GM19023 (cell line): Measurements from ENCODE around the gene ZNF821.
A peak's percentile ranks its signal among the peaks of the same experiment; 100 is the strongest.
"Not testable (repeated sequence)": the region's sequence is repeated elsewhere in the genome, so short reads cannot be mapped to it uniquely, and the experiment has no call there.

ENCODE experiments used
- ATAC-seq: cut with Tn5 transposase; IDR thresholded peaks from one replicate; pipeline ENCODE4 v1.9.1; 2021; ENCODE audit warnings: mild to moderate bottlenecking, moderate library complexity; ENCODE audit not compliant: unreplicated experiment

The ZNF821 gene, protein sequence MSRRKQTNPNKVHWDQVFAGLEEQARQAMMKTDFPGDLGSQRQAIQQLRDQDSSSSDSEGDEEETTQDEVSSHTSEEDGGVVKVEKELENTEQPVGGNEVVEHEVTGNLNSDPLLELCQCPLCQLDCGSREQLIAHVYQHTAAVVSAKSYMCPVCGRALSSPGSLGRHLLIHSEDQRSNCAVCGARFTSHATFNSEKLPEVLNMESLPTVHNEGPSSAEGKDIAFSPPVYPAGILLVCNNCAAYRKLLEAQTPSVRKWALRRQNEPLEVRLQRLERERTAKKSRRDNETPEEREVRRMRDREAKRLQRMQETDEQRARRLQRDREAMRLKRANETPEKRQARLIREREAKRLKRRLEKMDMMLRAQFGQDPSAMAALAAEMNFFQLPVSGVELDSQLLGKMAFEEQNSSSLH

DNA sequence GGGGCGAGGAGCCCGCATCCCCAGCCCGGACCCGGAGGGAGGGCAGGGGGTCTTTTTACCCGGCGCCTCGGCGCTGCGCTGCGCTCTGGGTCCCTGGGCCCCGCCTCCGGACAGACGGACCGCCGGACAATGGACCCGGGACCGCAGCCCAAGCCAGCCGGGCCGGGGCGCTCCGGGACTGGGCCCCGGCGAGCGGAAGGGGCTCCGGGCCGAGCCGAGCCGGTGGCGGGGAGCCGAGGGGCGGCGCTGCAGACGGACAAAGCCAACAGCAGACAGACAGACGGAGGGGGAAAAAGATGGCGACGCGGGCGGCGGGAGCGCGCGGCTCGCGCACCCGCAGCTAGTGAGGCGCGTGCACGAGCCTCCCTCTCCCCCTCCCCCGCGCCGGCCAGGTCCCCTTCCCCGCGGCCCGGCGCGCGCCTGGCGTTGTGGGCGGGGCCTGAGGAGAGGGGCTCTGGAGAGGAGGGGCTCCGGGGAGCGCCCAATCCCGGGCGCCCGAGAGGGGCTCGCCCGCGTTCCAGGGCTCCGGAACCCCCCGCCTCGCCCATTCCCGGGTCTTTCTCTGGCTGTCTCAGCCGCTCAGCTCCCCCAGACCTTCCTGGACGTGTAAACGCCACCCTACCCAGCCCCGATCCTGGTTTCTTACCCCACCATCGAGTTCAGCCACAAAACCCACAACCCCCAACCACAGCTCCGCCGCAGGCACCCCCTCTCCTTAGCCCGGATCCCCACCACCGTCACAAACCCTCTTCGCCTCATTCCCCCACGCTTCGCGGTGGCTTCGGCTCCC is at the start of gene ZNF821:
Gene ZNF821 (minus strand): TSS at position 334 of the 790 bp plus-strand sequence. CDS start 4,236 bp downstream, outside the sequence.
- peak; percentile 62 for ATAC-seq

DNA sequence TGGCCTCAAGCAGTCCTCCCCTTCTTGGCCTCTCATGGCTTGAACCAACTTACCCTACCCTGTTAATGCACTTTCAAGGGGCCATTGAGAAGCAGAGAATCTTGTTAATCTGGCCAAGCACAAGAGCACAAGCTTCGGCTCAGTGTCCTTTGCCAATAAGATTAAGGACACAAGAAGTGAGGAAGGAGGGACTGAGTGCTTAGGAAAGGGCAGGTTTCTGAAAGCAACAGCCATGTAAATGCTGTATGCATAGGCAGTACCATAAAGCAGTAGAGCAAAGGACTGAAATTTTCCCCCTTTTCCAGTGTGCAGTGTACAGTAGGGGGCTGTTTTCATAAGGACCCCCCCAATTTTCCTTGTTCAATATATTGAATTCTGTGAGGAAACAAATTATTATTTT is 49.0 kb upstream of the ZNF821 start:
- no peak for ATAC-seq

DNA sequence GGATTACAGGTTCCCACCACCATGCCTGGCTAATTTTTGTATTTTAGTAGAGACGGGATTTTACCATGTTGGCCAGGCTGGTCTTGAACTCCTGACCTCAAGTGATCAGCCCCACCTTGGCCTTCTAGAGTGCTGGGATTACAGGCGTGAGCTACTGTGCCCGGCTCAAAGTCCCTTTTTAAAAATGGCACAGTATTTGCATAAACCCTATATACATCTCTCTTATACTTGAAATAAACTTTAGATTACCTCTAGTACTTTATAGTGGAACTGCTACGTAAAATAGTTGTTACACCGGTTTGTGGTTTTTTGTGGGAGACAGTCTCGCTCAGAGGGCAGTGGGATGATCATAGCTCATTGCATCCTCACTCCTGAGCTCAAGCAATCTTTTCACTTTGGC is 47.6 kb upstream of the ZNF821 start:
- no peak for ATAC-seq

DNA sequence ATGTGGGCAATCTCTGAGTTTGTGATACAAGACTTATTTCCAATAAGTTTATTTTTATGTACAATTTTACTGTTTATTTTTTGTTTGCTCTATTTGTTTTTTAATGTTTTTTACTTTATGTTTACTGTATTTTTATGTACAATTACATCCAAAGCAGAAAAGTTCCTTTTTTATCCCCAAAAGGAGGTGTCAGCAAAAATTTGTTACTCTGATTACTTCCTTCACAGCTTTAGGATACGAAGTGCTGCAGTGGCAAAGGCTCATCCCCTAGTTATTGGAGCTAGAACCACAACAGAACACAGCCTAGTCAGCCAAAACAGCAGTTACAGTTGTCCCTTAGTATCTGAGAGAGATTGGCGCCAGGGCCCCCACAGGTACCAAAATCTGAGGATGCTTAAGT is 47.0 kb upstream of the ZNF821 start:
- no peak for ATAC-seq

DNA sequence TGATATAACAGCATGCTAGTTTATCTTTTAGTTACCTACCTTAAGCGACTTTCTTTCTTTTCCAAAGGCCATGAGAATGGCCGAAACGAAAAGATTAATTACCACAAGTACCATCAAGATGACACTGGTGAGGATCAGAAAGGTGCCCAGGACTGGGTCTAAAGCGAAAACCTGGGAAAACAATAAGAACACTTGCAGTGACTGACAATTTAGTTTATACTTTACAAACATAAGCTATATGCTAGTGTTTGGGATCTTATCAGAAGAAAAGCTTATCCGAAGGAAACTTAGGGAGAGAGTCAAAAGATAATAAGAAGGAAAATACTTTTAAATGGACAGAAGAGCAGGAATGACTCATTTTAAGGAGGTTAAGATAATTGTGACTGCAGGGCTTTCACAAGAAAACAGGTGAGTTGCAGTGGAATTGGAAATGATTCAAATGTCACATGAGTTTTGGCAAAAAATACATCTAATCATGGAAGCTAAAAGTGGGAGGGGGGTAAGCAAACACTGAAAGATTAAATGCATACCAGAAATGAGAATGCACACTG is 46.1 kb upstream of the ZNF821 start:
- no peak for ATAC-seq

DNA sequence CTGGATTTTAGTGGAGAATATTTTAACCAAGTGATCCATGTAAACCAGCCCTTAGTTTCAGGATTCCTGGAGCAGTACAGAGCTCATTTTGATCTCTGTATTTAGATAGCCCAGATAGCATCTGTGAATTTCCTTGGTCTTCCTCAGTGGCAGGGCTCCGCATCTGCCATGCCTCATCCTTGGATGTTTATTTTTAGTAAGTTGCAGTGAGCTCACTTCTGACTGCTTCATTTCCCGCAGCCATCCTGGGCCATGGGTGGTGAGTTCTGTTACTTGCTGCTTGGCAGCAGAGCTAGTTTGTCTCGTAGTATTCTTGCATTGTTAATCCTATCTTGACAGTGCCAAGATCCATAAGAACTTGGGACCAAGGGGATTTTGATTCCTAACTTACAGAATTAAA is 45.1 kb upstream of the ZNF821 start:
- ATAC-seq, result no peak

DNA sequence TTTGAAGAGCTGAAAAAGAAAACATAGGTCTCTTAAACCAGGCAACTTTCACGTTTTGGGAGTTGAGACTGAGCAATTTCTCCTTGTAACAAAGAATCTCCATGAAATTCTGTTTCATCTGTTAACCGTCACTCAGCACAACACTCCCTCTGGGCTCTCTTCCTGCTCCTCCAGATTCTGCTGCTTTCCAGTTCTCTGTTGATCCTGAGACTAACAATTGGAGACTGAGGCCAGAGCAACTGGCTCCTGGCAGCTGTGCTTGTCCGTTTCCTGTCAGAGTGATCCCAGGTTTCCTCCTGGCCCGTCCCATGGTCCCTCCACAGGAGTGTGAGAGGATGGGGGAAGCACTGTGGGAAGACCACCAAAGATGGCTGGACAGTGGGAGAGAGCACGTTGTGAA is 43.8 kb upstream of the ZNF821 start:
- no peak for ATAC-seq

DNA sequence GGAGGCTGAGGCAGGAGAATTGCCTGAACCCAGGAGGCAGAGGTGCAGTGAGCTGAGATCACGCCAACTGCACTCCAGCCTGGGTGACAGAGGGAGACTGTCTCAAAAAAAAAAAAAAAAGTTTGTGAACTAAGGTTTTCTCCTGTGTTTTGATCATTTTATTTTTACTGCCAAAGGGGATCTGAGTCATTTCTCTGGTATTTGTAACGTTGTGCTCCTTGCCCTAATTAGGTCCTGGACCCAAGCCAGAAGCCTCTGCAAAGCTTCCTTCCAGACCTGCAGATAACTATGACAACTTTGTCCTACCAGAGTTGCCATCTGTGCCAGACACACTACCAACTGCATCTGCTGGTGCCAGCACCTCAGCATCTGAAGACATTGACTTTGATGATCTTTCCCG is 43.4 kb upstream of the ZNF821 start:
- ATAC-seq, result no peak

DNA sequence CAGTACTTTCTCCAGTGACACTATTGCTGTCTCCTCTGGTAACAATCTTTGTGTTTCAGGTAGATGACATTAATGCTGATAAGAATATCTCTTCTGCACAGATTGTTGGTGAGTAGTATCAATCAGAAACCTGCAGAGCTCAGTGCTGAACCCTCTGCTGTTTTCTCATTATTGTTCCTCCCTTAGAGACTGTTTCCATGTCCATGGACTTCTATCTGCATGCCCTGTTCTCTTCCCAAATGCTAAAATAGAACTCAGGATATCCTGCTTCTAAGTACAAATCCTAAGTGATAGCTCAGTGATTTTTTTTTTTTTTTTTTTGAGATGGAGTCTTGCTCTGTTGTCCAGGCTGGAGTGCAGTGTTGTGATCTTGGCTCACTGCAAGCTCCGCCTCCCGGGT is 40.7 kb upstream of the ZNF821 start:
- no peak for ATAC-seq

DNA sequence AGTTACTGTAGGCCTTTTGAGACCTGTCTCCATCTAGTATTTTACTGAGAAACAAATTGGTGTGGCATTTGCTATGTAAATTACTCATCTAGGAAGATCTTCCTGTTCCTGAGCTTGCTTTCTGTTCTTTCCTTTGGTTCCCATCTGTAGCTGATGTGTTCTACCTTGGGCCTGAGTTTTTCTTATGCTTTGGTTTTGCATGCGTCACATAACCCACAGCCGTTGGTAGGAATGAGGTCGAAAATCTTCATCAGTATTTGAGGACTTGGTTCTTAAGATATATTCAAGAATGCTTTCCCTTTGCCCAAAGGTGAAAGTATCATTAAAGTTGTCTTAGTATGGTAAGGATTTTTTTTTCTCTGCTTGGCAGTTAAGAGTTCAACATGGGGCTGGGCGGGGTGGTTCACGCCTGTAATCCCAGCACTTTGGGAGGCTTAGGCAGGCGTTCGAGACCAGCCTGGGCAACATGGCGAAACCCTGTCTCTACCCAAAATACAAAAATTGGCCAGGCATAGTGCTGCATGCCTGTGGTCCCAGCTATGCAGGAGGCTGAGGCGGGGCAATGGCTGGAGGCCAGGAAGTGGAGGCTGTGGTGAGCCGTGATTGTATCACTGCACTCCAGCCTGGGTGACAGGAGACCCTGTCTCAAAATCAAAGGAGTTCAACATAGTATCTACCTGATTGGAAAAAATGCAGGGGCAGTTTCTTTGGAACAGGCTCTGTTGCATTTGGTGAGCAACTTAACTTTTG is 40.1 kb upstream of the ZNF821 start:
- ATAC-seq, result no peak

DNA sequence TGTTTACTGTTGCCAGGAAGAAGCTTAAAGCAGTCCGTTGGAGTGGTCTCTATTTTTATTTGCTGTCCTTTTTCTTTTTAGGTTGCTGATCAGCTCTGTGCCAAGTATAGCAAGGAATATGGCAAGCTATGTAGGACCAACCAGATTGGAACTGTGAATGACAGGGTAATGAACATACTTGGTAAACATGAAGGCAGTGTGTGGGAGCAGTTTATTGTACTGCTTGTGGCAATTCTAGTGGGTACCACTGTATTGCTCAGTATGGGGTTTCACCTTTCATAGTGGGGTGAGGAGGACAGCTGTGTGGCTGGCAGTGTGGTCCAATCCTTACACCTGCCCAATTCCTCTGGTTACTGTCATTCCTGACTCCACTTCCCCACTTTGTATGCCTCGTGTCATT is 36.7 kb upstream of the ZNF821 start:
- ATAC-seq, result no peak

DNA sequence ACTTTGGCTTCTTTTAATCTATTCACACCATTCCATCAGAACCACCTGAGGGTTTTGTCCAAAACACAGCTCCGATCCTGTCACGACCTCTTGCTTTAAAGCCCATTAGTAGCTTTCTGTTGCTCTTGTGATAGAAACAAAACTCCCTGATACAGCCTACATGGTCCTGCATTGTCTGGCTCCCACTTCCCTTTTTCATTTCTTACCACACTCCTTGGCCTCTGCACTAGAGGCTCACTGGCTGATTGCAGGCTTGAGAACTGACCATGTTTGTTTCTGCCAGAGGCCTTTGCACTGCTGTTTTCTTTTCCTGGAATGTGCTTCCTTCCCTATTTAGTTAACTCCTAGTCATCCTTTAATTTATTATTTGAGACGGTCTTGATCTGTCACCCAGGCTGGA is 35.1 kb upstream of the ZNF821 start:
- no peak for ATAC-seq

DNA sequence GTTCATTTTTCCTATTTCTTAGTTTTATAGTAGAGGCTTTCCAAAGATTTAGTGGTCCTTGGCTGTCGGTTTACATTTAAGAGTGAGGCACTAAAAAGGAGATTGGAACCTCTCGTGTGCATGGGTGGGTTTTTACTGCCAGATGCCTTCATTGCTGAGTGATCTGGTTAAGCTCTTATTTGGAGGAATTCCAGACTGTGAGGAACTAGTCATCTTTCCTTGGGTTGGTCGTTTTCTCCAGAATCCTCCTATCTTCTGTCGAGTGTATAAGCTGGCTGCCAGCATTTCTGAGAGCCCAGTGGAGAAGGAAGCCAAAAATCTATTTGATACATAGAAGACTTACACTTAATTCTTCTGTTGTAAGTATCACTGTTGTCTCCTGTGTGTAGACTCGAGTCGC is 33.9 kb upstream of the ZNF821 start:
- ATAC-seq, result no peak

DNA sequence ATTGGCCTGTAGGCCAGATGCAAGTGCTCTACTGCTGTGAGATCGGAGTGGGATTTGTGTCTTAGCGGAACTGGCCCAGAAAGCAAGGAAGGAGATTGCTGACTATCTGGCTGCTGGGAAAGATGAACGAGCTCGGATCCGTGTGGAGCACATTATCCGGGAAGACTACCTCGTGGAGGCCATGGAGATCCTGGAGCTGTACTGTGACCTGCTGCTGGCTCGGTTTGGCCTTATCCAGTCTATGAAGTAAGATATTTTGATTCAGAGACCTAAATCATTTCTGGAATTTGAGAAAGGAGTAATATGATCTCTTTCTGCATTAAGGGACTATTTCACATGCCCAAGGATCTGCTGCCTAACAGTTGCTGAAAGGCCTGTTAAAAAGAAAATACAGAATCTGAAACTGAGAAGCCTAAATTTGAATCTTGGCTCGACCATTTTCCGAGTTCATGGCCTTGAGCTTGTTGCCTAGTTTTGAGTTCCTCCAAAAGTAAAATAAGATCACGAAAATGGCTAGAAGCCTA is 32.5 kb upstream of the ZNF821 start:
- ATAC-seq, result no peak

DNA sequence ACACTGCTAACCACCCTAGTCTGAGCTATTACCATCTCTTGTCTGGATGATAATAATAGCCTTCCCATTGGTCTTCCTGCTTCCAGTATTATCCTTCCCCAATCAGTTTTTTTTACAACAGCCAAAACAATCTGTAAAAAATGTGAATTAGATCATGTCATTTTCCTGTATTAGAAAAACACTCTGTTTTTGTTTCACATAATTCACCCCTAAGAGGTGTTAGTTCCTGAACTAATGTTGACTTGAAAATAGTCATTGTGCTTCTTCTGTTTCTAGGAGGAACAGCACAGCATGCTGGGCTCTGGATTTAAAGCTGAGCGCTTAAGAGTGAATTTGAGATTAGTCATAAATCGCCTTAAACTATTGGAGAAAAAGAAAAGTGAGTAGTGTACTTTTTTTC is 31.4 kb upstream of the ZNF821 start:
- ATAC-seq, result no peak

DNA sequence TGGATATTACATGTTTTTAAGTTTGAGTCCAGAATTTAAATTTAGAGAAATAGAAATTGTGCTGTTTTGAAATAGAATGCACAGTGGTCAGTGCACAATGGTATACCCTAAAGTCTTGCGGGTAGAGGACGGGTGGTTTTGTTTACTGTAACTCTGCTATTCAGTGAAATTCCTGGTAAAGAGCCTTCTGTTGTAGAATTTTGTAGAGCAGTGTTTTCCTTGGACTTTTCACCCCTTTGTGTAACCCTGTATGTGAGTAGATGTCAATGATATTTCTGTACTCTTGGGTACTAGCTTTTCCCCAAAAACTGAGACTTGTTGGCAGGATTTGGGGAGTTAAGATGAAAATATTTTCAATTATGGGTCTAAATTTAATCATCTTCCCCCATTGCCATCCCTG is 30.8 kb upstream of the ZNF821 start:
- ATAC-seq, result no peak

DNA sequence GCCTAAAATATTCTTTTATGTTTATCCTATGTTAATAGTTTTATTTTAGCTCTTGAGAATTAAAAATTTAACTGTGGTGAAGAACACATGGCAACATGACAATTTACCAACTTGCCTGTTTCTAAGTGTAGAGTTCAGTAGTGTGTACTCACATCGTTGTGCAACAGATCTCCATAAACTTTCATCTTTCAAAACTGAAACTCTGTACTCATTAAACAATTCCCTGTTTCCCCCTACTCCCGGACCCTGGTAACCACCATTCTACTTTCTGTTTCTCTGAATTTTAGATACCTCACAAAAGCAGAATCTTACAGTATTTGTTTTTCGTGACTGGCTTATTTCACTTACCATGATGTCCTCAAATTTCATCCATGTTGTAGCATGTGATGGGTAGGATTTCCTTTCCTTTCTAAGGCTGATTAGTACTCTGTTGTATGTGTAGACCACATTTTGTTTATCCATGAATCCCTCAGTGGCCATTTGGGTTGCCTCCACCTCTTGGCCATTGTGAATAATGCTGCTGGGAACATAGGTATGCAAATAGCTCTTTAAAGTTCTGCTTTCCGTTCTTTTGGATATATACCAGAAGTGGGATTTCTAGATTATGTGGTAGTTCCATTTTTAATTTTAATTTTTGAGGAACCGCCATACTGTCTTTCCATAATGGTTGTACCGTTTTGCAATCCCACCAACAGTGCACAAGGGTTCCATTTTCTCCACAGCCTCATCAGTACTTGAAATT is 28.7 kb upstream of the ZNF821 start:
- no peak for ATAC-seq

DNA sequence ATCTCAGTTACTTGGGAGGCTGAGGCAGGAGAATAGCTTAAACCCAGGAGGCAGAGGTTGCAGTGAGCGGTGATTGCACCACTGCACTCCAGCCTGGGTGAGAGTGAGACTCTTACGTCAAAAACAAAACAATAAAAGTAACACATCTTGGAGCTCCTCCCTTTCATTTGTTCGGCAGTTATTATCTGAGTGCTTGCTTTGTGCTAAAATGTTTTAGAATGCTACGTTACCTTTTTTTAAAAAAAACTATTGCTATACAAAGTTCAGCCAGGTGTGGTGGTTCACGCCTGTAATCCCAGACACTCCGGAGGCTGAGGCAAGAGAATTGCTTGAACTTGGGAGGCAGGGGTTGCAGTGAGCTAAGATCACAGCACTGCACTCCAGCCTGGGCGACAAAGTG is 27.1 kb upstream of the ZNF821 start:
- ATAC-seq, result no peak

DNA sequence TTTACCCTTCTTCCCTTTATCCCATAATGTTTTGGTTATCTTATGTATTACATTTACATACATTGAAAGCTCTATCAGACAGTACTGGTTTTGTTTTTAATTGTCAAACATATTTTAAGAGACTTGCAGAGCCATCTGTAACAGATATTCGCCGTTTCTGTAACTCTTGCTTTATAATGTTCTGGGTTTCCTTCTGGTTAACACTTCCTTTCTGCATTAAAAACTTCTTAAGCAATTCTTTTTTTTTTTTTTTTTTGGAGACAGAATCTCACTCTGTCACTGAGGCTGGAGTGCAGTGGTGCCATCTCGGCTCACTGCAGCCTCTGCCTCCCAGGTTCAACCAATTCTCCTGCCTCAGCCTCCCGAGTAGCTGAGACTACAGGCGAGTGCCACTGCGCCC is 21.8 kb upstream of the ZNF821 start:
- ATAC-seq, result not testable (repeated sequence)

DNA sequence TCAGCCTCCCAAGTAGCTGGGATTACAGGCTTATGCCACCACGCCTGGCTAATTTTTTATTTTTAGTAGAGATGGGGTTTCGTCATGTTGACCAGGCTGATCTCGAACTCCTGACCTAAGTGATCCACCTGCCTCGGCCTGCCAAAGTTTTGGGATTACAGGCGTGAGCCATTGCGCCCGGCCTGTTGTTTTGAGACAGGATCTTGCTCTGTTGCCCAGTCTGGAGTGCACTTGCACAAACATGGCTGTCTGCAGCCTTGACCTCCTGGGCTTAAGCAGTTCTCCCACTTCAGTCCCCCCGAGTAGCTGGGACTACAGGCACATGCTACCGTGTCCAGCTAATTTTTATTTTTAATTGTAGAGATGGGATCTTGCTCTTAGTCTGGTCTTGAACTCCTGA is 20.3 kb upstream of the ZNF821 start:
- ATAC-seq, result no peak
